HT-29 (cell line): Measurements from ENCODE around the gene TAGLN. TPM values are rescaled to one million over a fixed set of nuclear protein-coding genes. Genes with fewer than 3 reads are reported as not detected.
"Not testable (repeated sequence)": the region's sequence is repeated elsewhere in the genome, so short reads cannot be mapped to it uniquely, and the experiment has no call there.

ENCODE experiments used
- DNase-seq: peaks from one replicate; pipeline ENCODE4 v3.0.0-alpha.2; 2015; ENCODE audit warnings: low spot score
- total RNA-seq: library from RNA; depleted of rRNA; stranded (reverse); fragments of >200 nt; shearing (Covaris generic); gene quantifications from 2 replicates; pipeline ENCODE4 v1.2.3, GENCODE V29; 2014

Gene TAGLN
- total RNA-seq, 1 experiment from 2014 or later = 11.3 TPM

GRCh38 chr11:117180661-117181585 lies 18.2 kb upstream of the TAGLN start:
- DNase-seq = peak; percentile 81

- no peak for DNase-seq
These were observed 17.3 kb upstream of the TAGLN start for GRCh38 chr11:117181586-117182550.

GRCh38 chr11:117182551-117182935 lies 16.6 kb upstream of the TAGLN start:
- no peak for DNase-seq

GRCh38 chr11:117183178-117183577 lies 16.0 kb upstream of the TAGLN start:
- not testable (repeated sequence) for DNase-seq

- DNase-seq = no peak
These were observed 15.3 kb upstream of the TAGLN start for GRCh38 chr11:117183724-117184349.

GRCh38 chr11:117185736-117186430 lies 13.3 kb upstream of the TAGLN start:
- DNase-seq = no peak

GRCh38 chr11:117186431-117186761 lies 12.8 kb upstream of the TAGLN start:
- no peak for DNase-seq

GRCh38 chr11:117187007-117187406 lies 12.2 kb upstream of the TAGLN start:
- DNase-seq = peak; percentile 69

GRCh38 chr11:117187428-117187798 lies 11.8 kb upstream of the TAGLN start:
- no peak for DNase-seq

- no peak for DNase-seq
These were observed 11.2 kb upstream of the TAGLN start for GRCh38 chr11:117187799-117188481.

- DNase-seq = no peak
These were observed 10.5 kb upstream of the TAGLN start for GRCh38 chr11:117188620-117189081.

- no peak for DNase-seq
These were observed 9.8 kb upstream of the TAGLN start for GRCh38 chr11:117189191-117189940.

GRCh38 chr11:117189941-117190544 lies 9.1 kb upstream of the TAGLN start:
- DNase-seq = no peak

GRCh38 chr11:117191680-117192400 lies 7.3 kb upstream of the TAGLN start:
- DNase-seq = no peak

- no peak for DNase-seq
These were observed 6.7 kb upstream of the TAGLN start for GRCh38 chr11:117192401-117192875.

GRCh38 chr11:117193130-117194020 lies 5.8 kb upstream of the TAGLN start:
- DNase-seq = no peak

- DNase-seq = no peak
These were observed 4.9 kb upstream of the TAGLN start for GRCh38 chr11:117194267-117194666.

- peak; percentile 68 for DNase-seq
These were observed 3.9 kb upstream of the TAGLN start for GRCh38 chr11:117195258-117195657.
